MM.1S (cell line): Measurements from ENCODE around the gene VAC14.

ENCODE experiments used
- CTCF ChIP-seq: fragments of 300-600 bp; sonication (generic); IDR thresholded peaks from 2 replicates; pipeline ENCODE4 v1.5.1; 2016; ENCODE audit warnings: antibody characterized with exemption, low read length, mixed read lengths
- EZH2 ChIP-seq: fragments of 300-600 bp; sonication (generic); optimal IDR thresholded peaks from 2 replicates; pipeline ENCODE3; 2017; ENCODE audit warnings: low read depth, mild to moderate bottlenecking, antibody characterized with exemption, low read length, mixed read lengths

- TF ChIP-seq EZH2 = no peak
- no peak for TF ChIP-seq CTCF
Observed at GRCh38 chr16:70665113-70665694, 135.8 kb downstream of the VAC14 start.
